GM10266 (cell line): ENCODE data around the gene PCBD2.

Source experiments
- DNase-seq: peaks from one replicate; pipeline ENCODE4 v3.0.0; 2012; ENCODE audit errors: extremely low spot score
- TF ChIP-seq, protein P1 (sequence below): IDR thresholded peaks from 2 replicates; pipeline ENCODE4 v1.5.1; 2012; ENCODE audit warnings: mild to moderate bottlenecking, low read depth; ENCODE audit not compliant: control insufficient read depth, insufficient read depth; ENCODE audit errors: missing control alignments

Gene PCBD2

DNA sequence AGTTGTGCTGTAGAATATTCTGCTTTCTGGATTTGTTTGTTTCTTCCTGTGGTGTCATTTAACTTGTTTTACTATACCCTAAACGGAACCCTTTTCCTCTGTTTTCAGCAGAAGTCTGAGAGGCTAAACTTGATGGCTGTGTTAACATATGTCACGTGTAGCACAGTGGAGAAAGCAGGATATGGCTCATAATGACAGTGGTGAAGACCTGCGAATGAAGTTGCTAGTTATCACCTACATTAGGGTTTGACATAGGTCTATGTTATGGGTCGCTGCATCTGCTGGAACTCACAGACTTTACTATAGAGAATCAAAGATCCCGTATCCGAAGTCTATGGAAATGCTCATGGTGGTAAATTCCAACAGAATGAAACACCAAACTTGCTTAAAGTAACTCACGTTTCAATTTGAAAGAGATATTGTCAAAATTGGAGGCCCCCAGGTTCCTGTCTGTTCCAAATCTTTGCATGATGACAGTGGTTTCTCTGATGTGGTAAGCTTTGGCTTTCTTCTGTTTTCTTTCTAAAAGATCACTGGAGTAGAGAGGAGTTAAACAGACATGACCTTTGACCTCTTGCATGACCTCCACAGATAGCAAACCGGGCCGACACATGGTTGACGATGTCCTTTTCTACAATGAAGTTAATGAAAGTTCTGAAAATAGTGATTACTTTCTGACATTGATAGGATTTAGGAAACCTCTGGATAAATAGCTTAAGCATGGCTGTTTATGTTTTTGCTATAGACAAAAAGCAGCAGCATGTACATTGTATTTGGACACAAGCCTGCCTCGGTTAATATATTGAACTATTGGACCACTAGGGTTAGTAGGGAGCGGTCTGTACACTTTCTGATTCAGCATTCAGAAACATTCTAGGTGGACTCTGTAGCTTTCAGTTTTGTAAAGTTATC lies 59.7 kb downstream of the PCBD2 start:
- no peak for DNase-seq
- TF ChIP-seq, protein P1, sequence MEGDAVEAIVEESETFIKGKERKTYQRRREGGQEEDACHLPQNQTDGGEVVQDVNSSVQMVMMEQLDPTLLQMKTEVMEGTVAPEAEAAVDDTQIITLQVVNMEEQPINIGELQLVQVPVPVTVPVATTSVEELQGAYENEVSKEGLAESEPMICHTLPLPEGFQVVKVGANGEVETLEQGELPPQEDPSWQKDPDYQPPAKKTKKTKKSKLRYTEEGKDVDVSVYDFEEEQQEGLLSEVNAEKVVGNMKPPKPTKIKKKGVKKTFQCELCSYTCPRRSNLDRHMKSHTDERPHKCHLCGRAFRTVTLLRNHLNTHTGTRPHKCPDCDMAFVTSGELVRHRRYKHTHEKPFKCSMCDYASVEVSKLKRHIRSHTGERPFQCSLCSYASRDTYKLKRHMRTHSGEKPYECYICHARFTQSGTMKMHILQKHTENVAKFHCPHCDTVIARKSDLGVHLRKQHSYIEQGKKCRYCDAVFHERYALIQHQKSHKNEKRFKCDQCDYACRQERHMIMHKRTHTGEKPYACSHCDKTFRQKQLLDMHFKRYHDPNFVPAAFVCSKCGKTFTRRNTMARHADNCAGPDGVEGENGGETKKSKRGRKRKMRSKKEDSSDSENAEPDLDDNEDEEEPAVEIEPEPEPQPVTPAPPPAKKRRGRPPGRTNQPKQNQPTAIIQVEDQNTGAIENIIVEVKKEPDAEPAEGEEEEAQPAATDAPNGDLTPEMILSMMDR, result no peak

DNA sequence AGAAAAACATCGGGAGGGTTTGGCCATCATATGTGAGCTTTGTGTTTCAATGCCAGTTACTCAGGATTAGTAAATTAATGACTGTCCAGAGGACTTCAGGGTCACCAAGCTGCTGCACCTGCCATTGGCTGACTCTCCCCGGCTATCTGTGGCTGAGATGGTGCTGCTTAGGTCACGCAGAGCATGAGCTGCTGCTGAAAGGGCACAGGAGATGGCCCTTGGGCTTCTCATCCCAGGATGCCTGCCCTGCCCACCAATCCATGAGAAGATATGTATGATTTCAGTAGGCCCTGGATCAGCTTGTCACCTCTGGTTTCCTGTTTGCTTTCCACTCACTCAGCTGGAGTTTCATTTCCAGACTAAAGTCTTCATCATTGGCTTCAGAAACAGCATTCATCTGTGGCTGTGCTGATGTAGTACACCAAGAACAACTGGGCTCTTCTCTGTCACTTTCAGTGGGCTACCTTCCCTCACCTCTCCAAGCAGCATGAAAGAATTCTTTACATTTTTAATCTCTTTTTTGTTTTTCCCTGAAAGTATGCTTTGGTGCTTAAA lies 60.4 kb downstream of the PCBD2 start:
- no peak for DNase-seq
- TF ChIP-seq, protein P1, result no peak

DNA sequence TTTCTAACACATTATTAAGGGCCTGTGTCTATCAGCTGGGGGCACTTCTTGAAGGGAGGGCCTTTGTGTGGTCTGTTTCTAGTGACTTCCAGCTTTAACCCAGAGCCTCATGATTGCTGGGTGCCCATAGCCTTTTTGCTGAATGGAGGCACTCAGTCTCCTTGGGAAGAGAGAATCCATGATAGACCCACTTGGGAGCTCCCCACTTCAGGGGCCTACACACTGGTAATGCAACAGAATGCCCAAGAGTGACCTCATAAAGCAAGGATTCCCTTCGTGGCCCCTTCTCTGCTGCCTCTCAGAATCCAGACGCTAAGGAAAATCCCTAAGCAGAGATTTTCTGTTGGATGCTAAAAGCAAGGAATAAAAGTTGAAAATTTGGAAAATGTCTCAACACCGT lies 62.7 kb downstream of the PCBD2 start, which contains the start of gene CATSPER3:
Gene CATSPER3, plus strand, starts transcription at position 301 of the 400 bp plus-strand sequence. Its CDS starts 85 bp downstream, at position 386.
- DNase-seq, result no peak
- TF ChIP-seq, protein P1, result no peak

DNA sequence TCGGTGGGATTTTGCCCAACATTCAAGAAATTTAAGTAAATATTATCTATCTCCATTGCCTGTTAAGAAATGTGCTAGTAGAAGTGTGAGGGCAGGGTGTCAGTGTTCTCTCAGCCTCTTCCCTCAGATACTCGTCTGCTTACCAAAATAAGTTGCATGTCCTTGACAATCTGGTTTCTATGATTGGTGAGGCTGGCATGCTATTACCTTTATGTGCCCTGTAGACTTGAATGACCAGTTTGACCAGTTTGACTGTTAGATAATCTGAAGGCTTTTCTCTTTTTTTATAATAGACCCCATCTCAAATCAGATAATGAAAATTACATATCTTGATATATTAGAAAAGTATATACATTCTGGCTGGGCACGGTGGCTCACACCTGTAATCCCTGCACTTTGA lies 63.1 kb downstream of the PCBD2 start:
- TF ChIP-seq, protein P1, result no peak
- DNase-seq, result no peak

- TF ChIP-seq, protein P1, result no peak
- DNase-seq, result no peak
These were observed 64.2 kb downstream of the PCBD2 start for GRCh38 chr5:134969166-134969565.

DNA sequence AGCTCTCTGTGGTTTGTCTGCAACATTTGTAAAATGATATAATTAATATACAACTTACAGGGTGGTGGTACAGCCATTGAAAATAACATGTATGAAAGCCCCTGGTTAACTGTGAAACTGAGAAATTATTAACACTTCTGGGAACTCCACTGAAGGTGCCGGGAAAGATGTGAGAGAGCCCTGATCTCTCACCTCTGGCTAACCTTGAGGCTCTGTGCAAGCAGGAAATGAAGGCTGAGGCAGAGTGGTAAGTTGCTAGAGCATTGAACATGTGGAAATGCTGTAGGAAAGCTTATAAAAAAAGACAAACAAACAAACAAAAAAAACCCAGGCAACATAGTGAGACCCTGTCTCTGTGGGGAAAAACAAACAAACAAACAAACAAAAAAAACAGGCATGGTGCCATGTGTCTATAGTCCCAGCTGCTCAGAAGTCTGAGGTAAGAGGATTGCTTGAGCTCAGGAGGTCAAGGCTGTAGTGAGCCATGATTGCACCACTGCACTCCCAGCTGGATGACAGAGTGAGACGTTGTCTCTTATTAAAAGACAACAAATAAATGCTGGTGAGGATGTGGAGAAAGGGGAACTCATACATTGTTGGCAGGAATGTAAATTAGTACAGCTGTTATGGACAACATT lies 70.3 kb downstream of the PCBD2 start:
- no peak for DNase-seq
- TF ChIP-seq, protein P1, result no peak
